Umbilical cord (tissue), 1 donor: ENCODE measurements around the gene HELZ2. TPM values are rescaled to one million over a fixed set of nuclear protein-coding genes. Genes with fewer than 3 reads are reported as not detected.

Experiments used
- total RNA-seq: library from RNA; depleted of rRNA; stranded (reverse); fragments of >200 nt; gene quantifications from one replicate; pipeline ENCODE4 v1.2.3, GENCODE V29; 2014; ENCODE audit warnings: low replicate concordance; ENCODE audit not compliant: insufficient read depth

The HELZ2 gene
- total RNA-seq, 1 donor from 2014 or later, result 35.6 TPM

Other genes with a start within 250 kb of the HELZ2 start
- 2.2 TPM for gene CHRNA4, start 212.9 kb downstream of the HELZ2 start, total RNA-seq
- gene KCNQ2, start 101.6 kb downstream of the HELZ2 start, total RNA-seq, result 0.96 TPM
- gene EEF1A2, start 75.2 kb downstream of the HELZ2 start, total RNA-seq, result 7.2 TPM
- 54.2 TPM for gene PPDPF, start 53.5 kb downstream of the HELZ2 start, total RNA-seq
- gene PTK6, start 36.9 kb downstream of the HELZ2 start, total RNA-seq, result 1.2 TPM
- not detected for gene SRMS, start 26.5 kb downstream of the HELZ2 start, total RNA-seq
- 1.2 TPM for gene FNDC11, start 20.1 kb downstream of the HELZ2 start, total RNA-seq
- 3.4 TPM for gene GMEB2, start 52.9 kb upstream of the HELZ2 start, total RNA-seq
- gene STMN3, start 79.2 kb upstream of the HELZ2 start, total RNA-seq, result 12.5 TPM
- gene RTEL1, start 84.1 kb upstream of the HELZ2 start, total RNA-seq, result 17.6 TPM
- not detected for gene TNFRSF6B, start 122.4 kb upstream of the HELZ2 start, total RNA-seq
- 38.3 TPM for gene ARFRP1, start 133.7 kb upstream of the HELZ2 start, total RNA-seq
- gene ZGPAT, start 133.8 kb upstream of the HELZ2 start, total RNA-seq, result 15.6 TPM
- gene LIME1, start 162.4 kb upstream of the HELZ2 start, total RNA-seq, result 1.2 TPM
- 15.2 TPM for gene SLC2A4RG, start 165.5 kb upstream of the HELZ2 start, total RNA-seq